Stimulated activated CD8-positive, alpha-beta memory T cell treated with anti-CD3 and anti-CD28 coated beads, Interleukin-12 subunit alpha, Interleukin-12 subunit beta, amount 100 ng/mL, for 1 hour (primary cell): ENCODE measurements around the gene THYN1.

Source experiments
- DNase-seq: peaks from one replicate; pipeline ENCODE4 v3.0.0-alpha.2; 2020; ENCODE audit warnings: low read depth

THYN1 gene

DNA sequence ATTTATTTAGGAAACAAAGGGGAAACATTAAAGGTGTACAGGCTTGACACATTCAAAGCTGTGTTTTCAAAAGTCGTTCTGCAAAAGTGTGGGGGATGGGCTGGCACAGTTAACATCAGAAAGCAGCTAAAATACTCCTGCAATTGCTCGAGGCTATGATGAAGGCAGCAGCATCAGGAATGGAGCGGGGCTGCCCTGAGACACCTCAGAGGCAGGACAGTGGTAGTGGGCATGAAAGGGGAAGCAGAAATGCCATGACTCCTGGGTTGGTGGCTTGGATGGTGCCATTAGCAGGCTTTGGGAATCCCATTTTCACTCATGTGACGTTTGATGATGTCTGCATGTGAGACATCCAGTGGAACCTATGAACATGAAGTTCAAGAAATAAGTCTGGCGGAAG lies 30.0 kb downstream of the THYN1 start:
- DNase-seq: no peak

DNA sequence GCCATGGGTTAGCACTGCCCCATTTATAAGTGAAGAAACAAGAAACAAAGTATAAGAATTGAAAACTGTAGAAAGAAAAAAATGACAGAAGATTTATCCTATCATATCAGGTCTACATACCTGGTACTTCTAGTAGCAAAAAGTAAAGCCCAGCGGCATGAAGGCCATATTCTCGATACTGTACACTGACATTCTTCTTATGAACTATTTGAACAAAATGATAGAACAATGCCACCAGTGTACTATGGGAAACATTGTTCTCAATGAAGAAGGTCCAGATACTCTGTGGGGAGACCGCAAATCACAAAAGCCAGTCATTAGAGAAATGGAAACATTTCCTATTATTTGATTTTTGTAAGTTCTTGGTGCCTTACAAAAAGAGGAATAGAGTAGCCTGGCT lies 36.3 kb downstream of the THYN1 start:
- no peak for DNase-seq

DNA sequence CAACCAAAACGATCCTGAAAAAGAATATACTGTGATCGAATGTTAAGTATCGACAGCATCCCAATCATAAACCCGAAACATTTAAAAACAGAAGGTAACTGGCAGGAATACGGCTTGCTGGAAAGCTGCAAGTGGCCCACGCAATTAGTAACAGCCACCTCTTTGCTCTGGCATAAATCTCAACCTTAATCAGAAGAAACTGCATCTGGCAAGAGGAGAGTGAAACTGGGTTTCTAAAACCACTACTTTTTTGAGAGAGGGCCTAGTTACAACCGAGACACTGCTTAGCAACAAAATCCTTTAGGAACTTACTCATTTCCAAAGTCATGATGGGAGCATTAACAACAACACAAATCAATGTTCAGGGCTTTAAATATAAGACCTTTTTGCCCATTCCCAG lies 37.3 kb downstream of the THYN1 start:
- DNase-seq: no peak

DNA sequence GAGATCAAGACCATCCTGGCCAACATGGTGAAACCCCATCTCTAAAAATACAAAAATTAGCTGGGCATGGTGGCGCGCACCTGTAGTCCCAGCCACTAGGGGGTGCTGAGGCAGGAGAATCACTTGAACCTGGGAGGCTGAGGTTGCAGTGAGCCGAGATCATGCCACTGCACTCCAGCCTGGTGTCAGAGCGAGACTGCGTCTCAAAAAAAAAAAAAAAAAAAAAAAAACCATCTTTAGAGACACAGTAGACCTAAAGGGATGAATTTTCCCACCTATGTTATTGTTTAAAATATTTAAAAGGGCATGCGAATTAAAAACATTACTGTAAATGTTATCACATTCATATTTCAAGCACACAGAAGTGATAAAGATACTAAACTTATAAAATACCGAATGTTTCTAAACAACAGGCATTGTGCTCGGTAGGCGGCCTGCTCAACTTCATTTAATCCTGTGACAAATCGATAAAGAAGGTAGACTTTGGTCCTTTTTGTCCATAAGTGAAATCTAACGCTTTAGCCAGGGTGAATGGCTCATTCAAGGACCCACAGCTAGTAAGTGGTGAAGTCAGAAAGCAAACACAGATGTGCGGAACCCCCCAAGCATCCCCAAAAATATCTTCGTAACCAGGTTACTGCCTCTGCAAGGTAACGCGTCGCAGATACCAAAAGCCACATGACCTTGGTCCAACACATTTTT lies 45.5 kb downstream of the THYN1 start:
- DNase-seq: peak; percentile 44

DNA sequence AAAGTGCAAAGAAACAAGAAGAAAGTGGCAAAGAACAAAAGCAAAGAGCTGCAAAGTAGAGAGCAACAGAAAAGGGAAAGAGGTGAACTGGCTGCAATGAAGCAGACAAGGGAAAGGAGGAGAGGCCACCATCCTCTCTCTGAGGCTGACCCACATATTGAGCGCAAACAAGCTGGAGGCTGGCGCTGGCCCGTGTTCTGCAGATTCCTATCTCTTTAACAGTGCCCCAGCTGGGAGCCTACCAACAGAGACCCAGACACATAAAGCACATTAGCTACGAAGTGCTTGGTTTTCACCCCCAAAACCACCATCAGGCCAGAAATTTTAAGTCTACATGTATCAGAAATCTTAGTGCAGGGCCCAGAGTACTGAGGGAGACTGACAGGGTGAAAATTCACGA lies 47.0 kb downstream of the THYN1 start:
- DNase-seq: no peak

DNA sequence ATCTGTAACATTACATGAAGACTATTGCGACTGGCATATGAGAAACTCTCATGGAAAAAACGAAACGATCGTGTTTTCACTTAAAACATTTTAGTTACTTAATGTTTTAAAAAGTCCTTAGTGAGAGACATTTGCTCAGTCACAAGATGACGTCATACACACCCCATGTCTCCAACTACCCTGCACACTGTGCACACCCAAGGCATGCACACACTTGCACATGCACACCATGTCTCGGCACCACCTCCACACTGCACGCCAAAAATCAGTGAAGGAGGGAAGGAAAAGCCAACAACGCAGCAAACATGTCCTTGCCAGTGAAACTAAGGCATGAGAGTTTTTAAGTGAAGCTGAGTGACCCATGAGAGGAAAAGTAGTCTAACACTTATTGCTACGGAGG lies 47.4 kb downstream of the THYN1 start:
- no peak for DNase-seq

DNA sequence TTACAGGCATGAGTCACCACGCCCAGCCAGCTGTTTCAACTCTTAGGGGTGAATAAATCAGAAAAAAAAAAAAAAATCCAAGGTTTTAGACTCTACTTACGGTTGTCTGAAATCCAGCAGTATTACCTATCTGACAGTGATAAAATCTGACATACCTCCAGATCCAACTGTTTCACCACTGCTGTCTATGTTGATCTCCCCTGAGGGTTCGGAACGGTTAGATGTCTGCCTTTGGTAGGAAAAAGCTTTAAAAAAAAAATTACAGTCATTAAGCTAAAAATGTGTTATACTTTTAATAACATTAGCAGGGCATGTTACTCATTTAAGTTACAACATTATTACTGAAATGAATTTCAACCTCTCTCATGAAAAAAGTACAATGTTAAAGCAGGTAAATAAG lies 50.5 kb downstream of the THYN1 start:
- no peak for DNase-seq

DNA sequence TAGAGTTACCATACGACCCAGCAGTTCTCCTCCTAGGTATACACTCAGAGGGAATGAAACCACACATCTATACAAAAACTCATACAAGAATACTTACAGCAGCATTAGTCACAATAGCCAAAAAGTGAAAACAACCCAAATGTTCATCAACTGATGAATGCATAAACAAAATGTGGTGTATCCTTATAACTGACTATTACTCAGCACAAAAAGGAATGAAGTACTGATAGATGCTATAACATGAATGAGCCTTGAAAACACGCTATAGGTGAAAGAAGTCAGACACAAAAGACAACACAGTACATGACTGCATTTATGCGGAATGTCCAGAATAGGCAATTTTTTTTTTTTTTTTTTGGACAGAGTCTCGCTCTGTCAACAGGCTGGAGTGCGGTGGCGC lies 52.5 kb downstream of the THYN1 start:
- no peak for DNase-seq

DNA sequence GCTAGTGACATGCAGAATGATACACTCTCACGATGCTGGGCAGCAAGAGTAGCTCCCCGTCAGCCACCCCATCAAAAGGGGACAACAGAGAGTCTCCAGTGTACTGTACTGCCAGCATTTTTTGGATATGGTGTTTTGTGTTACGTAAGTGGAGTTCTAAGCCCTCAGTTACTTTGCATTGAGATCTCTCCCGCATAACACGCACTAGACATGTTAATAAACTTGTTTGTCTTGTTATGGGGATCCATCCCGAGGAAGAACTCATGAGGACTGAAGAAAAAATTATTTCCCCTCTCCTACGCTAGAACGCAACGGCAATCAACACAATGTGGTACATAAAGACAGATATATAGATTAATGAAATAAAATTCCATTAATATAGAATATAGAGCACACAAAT lies 53.6 kb downstream of the THYN1 start:
- DNase-seq: no peak
